IMR-90 (cell line): Measurements from ENCODE around the gene CRYBG3. TPM values are rescaled to one million over a fixed set of nuclear protein-coding genes. Genes with fewer than 3 reads are reported as not detected.
A peak's percentile ranks its signal among the peaks of the same experiment; 100 is the strongest.

Experiments
- ATAC-seq: fragments of 200-7000 bp; cut with Tn5 transposase; 2 replicates; pipeline ENCODE4 v1.9.1; 2020; ENCODE audit warnings: low read depth, mild to moderate bottlenecking, moderate library complexity
- Bru-seq: library from RNA; stranded (reverse); fragments of 400-500 nt; gene quantifications from one replicate; lab custom pipeline; 2021; lab: Mats Ljungman, UMichigan
- BruChase-seq, 2 experiments: library from RNA; stranded (reverse); fragments of 400-500 nt; gene quantifications; one replicate each; lab custom pipeline; 2021; lab: Mats Ljungman, UMichigan
- BruUV-seq: library from RNA; stranded (reverse); fragments of 400-500 nt; replicated peaks from 2 replicates; lab custom pipeline; 2021; lab: Mats Ljungman, UMichigan
- CTCF ChIA-PET: fragments of 300-600 bp; formaldehyde crosslinking; extraction: SDS; loops from one replicate; lab custom pipeline; 2021; ENCODE audit warnings: antibody characterized with exemption; lab: Yijun Ruan, JAX
- POLR2A ChIA-PET: fragments of 300-600 bp; sonication (Branson Sonifier 250); formaldehyde crosslinking; loops from one replicate; lab custom pipeline; 2022; ENCODE audit warnings: antibody characterized with exemption; ENCODE audit not compliant: unreplicated experiment; lab: Charles Lee
- DNase-seq: peaks from one replicate; pipeline ENCODE4 v3.0.0; 2013
- H2AFZ ChIP-seq: replicated peaks from 2 replicates; pipeline ENCODE3; 2013; ENCODE audit warnings: low read length, mild to moderate bottlenecking; ENCODE audit not compliant: poor library complexity
- H2AK5ac ChIP-seq: 2 replicates; pipeline ENCODE4 v1.6.1; 2013; ENCODE audit warnings: low read depth, low read length, inconsistent platforms
- H2AK9ac ChIP-seq: replicated peaks from 2 replicates; pipeline ENCODE3; 2013; ENCODE audit warnings: mild to moderate bottlenecking, low read depth, low read length, moderate library complexity; ENCODE audit not compliant: poor library complexity
- H2BK120ac ChIP-seq: 2 replicates; pipeline ENCODE4 v1.6.1; 2013; ENCODE audit warnings: low read depth, low read length, inconsistent platforms
- H2BK15ac ChIP-seq: 3 replicates; pipeline ENCODE4 v1.6.1; 2013; ENCODE audit warnings: low read depth, low read length, inconsistent platforms
- H2BK20ac ChIP-seq: 2 replicates; pipeline ENCODE4 v1.6.1; 2013; ENCODE audit warnings: low read depth, mild to moderate bottlenecking, inconsistent platforms, low read length, moderate library complexity
- H2BK5ac ChIP-seq: 2 replicates; pipeline ENCODE4 v1.6.1; 2013; ENCODE audit warnings: mild to moderate bottlenecking, low read depth, low read length, inconsistent platforms; ENCODE audit not compliant: poor library complexity, severe bottlenecking
- H3K14ac ChIP-seq: replicated peaks from 2 replicates; pipeline ENCODE4 v1.6.1; 2013; ENCODE audit warnings: low read depth, low read length, inconsistent platforms
- H3K18ac ChIP-seq: 2 replicates; pipeline ENCODE4 v1.6.1; 2013; ENCODE audit warnings: low read depth, low read length, control low read depth
- H3K23ac ChIP-seq: 2 replicates; pipeline ENCODE4 v1.6.1; 2013; ENCODE audit warnings: low read depth, low read length, inconsistent platforms
- H3K27ac ChIP-seq: 2 replicates; pipeline ENCODE4 v1.5.1; 2013; ENCODE audit warnings: mild to moderate bottlenecking, control low read depth, low read length; ENCODE audit not compliant: insufficient read depth
- H3K27me3 ChIP-seq: 2 replicates; pipeline ENCODE4 v1.6.1; 2013; ENCODE audit warnings: low read length; ENCODE audit not compliant: control insufficient read depth, insufficient read depth
- H3K36me3 ChIP-seq: 2 replicates; pipeline ENCODE4 v1.6.1; 2013; ENCODE audit warnings: low read length, mixed read lengths; ENCODE audit not compliant: control insufficient read depth, insufficient read depth
- H3K4ac ChIP-seq: 2 replicates; pipeline ENCODE4 v1.6.1; 2013; ENCODE audit warnings: low read depth, low read length, inconsistent platforms
- H3K4me1 ChIP-seq: 2 replicates; pipeline ENCODE4 v1.6.1; 2013; ENCODE audit warnings: low read length, mixed read lengths; ENCODE audit not compliant: control insufficient read depth, insufficient read depth
- H3K4me2 ChIP-seq: 2 replicates; pipeline ENCODE4 v1.6.1; 2013; ENCODE audit warnings: low read depth, mild to moderate bottlenecking, control low read depth, low read length, moderate library complexity
- H3K4me3 ChIP-seq: 2 replicates; pipeline ENCODE4 v1.5.1; 2013; ENCODE audit warnings: low read depth, mild to moderate bottlenecking, control low read depth, low read length, moderate library complexity; ENCODE audit not compliant: insufficient read depth
- H3K56ac ChIP-seq: 2 replicates; pipeline ENCODE4 v1.6.1; 2013; ENCODE audit warnings: low read length, inconsistent platforms; ENCODE audit not compliant: insufficient read depth; ENCODE audit errors: extremely low read depth
- H3K79me1 ChIP-seq, 2 experiments: 2 replicates each; pipeline ENCODE4 v1.6.1; 2013; ENCODE audit warnings: low read length in 2 of 2, inconsistent platforms in 1 of 2, low read depth in 1 of 2
- H3K9ac ChIP-seq: 2 replicates; pipeline ENCODE4 v1.6.1; 2013; ENCODE audit warnings: low read depth, low read length, control low read depth
- H3K9me1 ChIP-seq: 2 replicates; pipeline ENCODE4 v1.6.1; 2013; ENCODE audit warnings: low read length, inconsistent platforms; ENCODE audit not compliant: insufficient read depth
- H3K9me3 ChIP-seq: 2 replicates; pipeline ENCODE4 v1.6.1; 2013; ENCODE audit warnings: low read length; ENCODE audit not compliant: control insufficient read depth, insufficient read depth
- H4K20me1 ChIP-seq: 2 replicates; pipeline ENCODE4 v1.6.1; 2013; ENCODE audit warnings: low read length, inconsistent platforms; ENCODE audit not compliant: insufficient read depth
- H4K5ac ChIP-seq: 2 replicates; pipeline ENCODE4 v1.6.1; 2013; ENCODE audit warnings: mild to moderate bottlenecking, low read depth, low read length, control low read depth
- H4K8ac ChIP-seq, 2 experiments: 2 replicates each; pipeline ENCODE4 v1.6.1; 2013; ENCODE audit warnings: low read depth in 2 of 2, low read length in 2 of 2, control low read depth in 1 of 2, inconsistent platforms in 1 of 2
- H4K91ac ChIP-seq: 2 replicates; pipeline ENCODE4 v1.6.1; 2013; ENCODE audit warnings: low read depth, low read length, inconsistent platforms; ENCODE audit not compliant: insufficient read depth
- BHLHE40 ChIP-seq: fragments of 150-350 bp; IDR thresholded peaks from 2 replicates; pipeline ENCODE4 v1.6.1; 2016; ENCODE audit warnings: mild to moderate bottlenecking, low read depth, low read length
- CEBPB ChIP-seq: IDR thresholded peaks from 2 replicates; pipeline ENCODE4 v1.6.1; 2012; ENCODE audit warnings: low read depth, low read length, improper control_type of control experiment
- CHD1 ChIP-seq: IDR thresholded peaks from 2 replicates; pipeline ENCODE4 v1.6.1; 2012; ENCODE audit warnings: low read depth, low read length, improper control_type of control experiment
- CTCF ChIP-seq: conservative IDR thresholded peaks from 2 replicates; pipeline ENCODE4 v1.5.1; 2012; ENCODE audit warnings: mild to moderate bottlenecking, low read depth, low read length, improper control_type of control experiment
- ELK1 ChIP-seq: fragments of 150-350 bp; IDR thresholded peaks from 2 replicates; pipeline ENCODE4 v1.6.1; 2016; ENCODE audit warnings: low read depth, mild to moderate bottlenecking, low read length, moderate library complexity, borderline replicate concordance
- FOS ChIP-seq: fragments of 150-350 bp; IDR thresholded peaks from 2 replicates; pipeline ENCODE4 v1.6.1; 2016; ENCODE audit warnings: low read depth, low read length
- MAZ ChIP-seq: IDR thresholded peaks from 2 replicates; pipeline ENCODE4 v1.6.1; 2012; ENCODE audit warnings: low read depth, mild to moderate bottlenecking, low read length, improper control_type of control experiment, moderate library complexity, borderline replicate concordance
- MXI1 ChIP-seq: IDR thresholded peaks from 2 replicates; pipeline ENCODE4 v1.6.1; 2012; ENCODE audit warnings: low read depth, mild to moderate bottlenecking, low read length, moderate library complexity, borderline replicate concordance
- RAD21 ChIP-seq: IDR thresholded peaks from 2 replicates; pipeline ENCODE4 v1.6.1; 2012; ENCODE audit warnings: low read length, improper control_type of control experiment
- RFX5 ChIP-seq: IDR thresholded peaks from 2 replicates; pipeline ENCODE4 v1.8.0; 2012; ENCODE audit warnings: low read depth, mild to moderate bottlenecking, low read length, moderate library complexity
- USF2 ChIP-seq: fragments of 150-350 bp; IDR thresholded peaks from 2 replicates; pipeline ENCODE4 v1.6.1; 2017; ENCODE audit warnings: mild to moderate bottlenecking, antibody characterized with exemption, low read length, low read depth
- WGBS, 2 experiments: methylation state at CpG; one replicate each; pipeline versions ENCODE4 v1.1.5 to v1.1.7; 2013; ENCODE audit warnings: missing lambda C conversion rate in 2 of 2; ENCODE audit not compliant: insufficient read length in 1 of 2; ENCODE audit errors: extremely low coverage in 2 of 2; 5-methylcytosine and 5-hydroxymethylcytosine counted together
- dilution Hi-C: fragments of 300-500 bp; cut with HindIII; formaldehyde crosslinking; loops from one replicate; pipeline ENCODE4 v1.14.3; 2018; ENCODE audit warnings: low sequenced_read_pairs; ENCODE audit not compliant: unreplicated experiment
- in situ Hi-C: fragments of 300-500 bp; cut with MboI; formaldehyde crosslinking; loops from 3 replicates; pipeline ENCODE4 v1.14.3; 2019; ENCODE audit warnings: low sequenced_read_pairs, inconsistent platforms, mixed read lengths
- intact Hi-C: fragments of 100-400 bp; cut with micrococcal nuclease; formaldehyde crosslinking; loops from 2 replicates; pipeline ENCODE4 v1.10.0; 2022
- long read RNA-seq: library from polyadenylated mRNA; unstranded; transcript quantifications from one replicate; pipeline ENCODE4 v2.0.0, GENCODE V29; 2021; ENCODE audit not compliant: unreplicated experiment
- polyA plus RNA-seq, 3 experiments: library from polyadenylated mRNA; depleted of rRNA; stranded (reverse); fragments of >200 nt; gene quantifications; 2 replicates each; pipeline ENCODE4 v1.2.3, GENCODE V29; 2012; ENCODE audit warnings: low replicate concordance in 1 of 3
- total RNA-seq: library from RNA; depleted of rRNA; stranded (reverse); fragments of >200 nt; gene quantifications from 2 replicates; pipeline ENCODE4 v1.2.3, GENCODE V29; 2012; rRNA removed

CRYBG3 gene
- total RNA-seq (23.9 and 26.2 TPM in 2 replicates), polyA plus RNA-seq (2012; rRNA removed) (4.2 and 4.9 TPM in 2 replicates), Bru-seq, nascent RNA (percentile 73 among the genes with signal in this experiment), BruChase-seq, experiment 1, labeled RNA remaining after a 6-hour chase (percentile 64 among the genes with signal in this experiment), BruChase-seq, experiment 2, labeled RNA remaining after a 2-hour chase (percentile 73 among the genes with signal in this experiment)
- polyA plus RNA-seq (2012; cell fraction: cytosol; rRNA removed), result 0.94 and 0.95 TPM in 2 replicates
- polyA plus RNA-seq (2012; cell fraction: nucleus; rRNA removed; ENCODE audit: low replicate concordance), result 2.0 and 15.2 TPM in 2 replicates
- long read RNA-seq, partial matches to known transcripts, result 5 of 7 reads
- long read RNA-seq, other reads (novel, unspliced or antisense), result 2 of 7 reads

- Histone ChIP-seq H3K4me1 (peaks cover 3% of the 10 kb centered on the region), H4K91ac (no peak within 1 kb of the TSS; the same call in none of the 2 replicates), H4K8ac (peak within 1 kb of the TSS; percentile 40 to 68; a peak in 3 of 4 replicates), H2BK15ac (no peak within 1 kb of the TSS), H3K36me3 (no peaks in the 10 kb centered on the region), H2AK9ac (peak within 1 kb of the TSS; percentile 78), H3K9me1 (no peaks in the 10 kb centered on the region), H3K79me1 (peaks cover 20 to 21% of the 10 kb centered on the region in 2 experiments), H3K23ac (peak within 1 kb of the TSS; percentile 90), H2BK120ac (peak within 1 kb of the TSS; percentile 86; the same call in 1 of the 2 replicates), H4K5ac (peak within 1 kb of the TSS; percentile 65), H3K4me2 (peak within 1 kb of the TSS; percentile 89), H3K18ac (peak within 1 kb of the TSS; percentile 74), H3K14ac (peak within 1 kb of the TSS; percentile 91), H3K27me3 (0 out of 2 replicates have a peak, but pooled peaks cover 2% of the 10 kb centered on the region), H3K27ac (peak within 1 kb of the TSS; percentile 64), H2BK20ac (peak within 1 kb of the TSS; percentile 53; the same call in 1 of the 2 replicates), H2AFZ (peak within 1 kb of the TSS; percentile 98), H3K9ac (peak within 1 kb of the TSS; percentile 76), H3K9me3 (no peaks in the 10 kb centered on the region), H4K20me1 (no peaks in the 10 kb centered on the region), H3K56ac (peak within 1 kb of the TSS; percentile 52), H3K4ac (peak within 1 kb of the TSS; percentile 56), H3K4me3 (peak within 1 kb of the TSS; percentile 83), H2AK5ac (no peak within 1 kb of the TSS), H2BK5ac (peak within 1 kb of the TSS; percentile 64)
- intact Hi-C loops, result loop anchor here (1.0 to 5.0 kb wide), 4 partner anchors 51 to 201 kb away; no protein-coding TSS in a partner anchor
- no TSS peak for BruUV-seq
- CTCF ChIA-PET, result interaction anchor here (1.4 kb wide), 1 partner anchor 200 kb away, joined by 4 read pairs; no protein-coding TSS in a partner anchor
- DNase-seq (peak; percentile 75), ATAC-seq (peak; percentile 98)
- dilution Hi-C loops, result loop anchor here (25.0 kb wide), 1 partner anchor 190 kb away; no protein-coding TSS in a partner anchor
- 0% methylated on average over 15 of the region's 66 CpGs; no CpG with 5 or more reads in 1 of the 2 experiments for WGBS, 2 experiments
- in situ Hi-C loops, result loop anchor here (25.0 kb wide), 1 partner anchor 765 kb away; the partner anchor contains the start of gene CPOX
- POLR2A ChIA-PET, result no interaction called here
- TF ChIP-seq MXI1, result no peak
- TF ChIP-seq BHLHE40, result no peak; the same call in 1 of the 2 replicates
- TF ChIP-seq CTCF, result peak; percentile 31; the same call in 1 of the 2 replicates
- no peak; the same call in 1 of the 2 replicates for TF ChIP-seq USF2
- TF ChIP-seq RFX5, result no peak
- TF ChIP-seq CHD1, result 0 out of 2 replicates have a peak, but pooled peaks have one; percentile 33
- no peak for TF ChIP-seq ELK1
- TF ChIP-seq RAD21, result no peak
- TF ChIP-seq CEBPB, result no peak
- TF ChIP-seq MAZ, result peak; percentile 72; the same call in 1 of the 2 replicates
- no peak for TF ChIP-seq FOS
Measured at GRCh38 chr3:97821774-97822358, at the start of gene CRYBG3. Gene CRYBG3 (plus strand): TSS chr3:97822011. CDS start chr3:97822207, 196 bp downstream.
